ENCODE data around the gene TMEM236.

DNA sequence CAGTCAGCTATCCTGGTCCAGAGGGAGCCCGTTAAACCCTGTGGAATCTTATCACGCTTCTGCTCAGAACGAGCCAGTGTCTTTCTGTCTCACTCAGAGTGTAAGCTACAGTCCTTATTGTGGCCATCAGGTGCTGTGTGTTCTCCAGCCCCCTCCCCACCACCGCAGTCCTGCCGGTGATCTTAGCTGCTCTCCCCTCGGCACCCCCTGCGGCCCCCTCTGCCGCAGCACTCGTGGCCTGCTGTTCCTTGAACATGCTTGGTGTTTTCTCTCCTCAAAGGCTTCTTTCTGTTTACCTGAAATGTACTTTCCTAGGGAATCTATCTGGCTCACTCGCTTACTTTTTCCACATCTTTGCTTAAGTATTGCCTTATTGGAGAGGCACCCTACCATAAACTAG is 38.2 kb upstream of the TMEM236 start:
- TF ChIP-seq, protein P1, sequence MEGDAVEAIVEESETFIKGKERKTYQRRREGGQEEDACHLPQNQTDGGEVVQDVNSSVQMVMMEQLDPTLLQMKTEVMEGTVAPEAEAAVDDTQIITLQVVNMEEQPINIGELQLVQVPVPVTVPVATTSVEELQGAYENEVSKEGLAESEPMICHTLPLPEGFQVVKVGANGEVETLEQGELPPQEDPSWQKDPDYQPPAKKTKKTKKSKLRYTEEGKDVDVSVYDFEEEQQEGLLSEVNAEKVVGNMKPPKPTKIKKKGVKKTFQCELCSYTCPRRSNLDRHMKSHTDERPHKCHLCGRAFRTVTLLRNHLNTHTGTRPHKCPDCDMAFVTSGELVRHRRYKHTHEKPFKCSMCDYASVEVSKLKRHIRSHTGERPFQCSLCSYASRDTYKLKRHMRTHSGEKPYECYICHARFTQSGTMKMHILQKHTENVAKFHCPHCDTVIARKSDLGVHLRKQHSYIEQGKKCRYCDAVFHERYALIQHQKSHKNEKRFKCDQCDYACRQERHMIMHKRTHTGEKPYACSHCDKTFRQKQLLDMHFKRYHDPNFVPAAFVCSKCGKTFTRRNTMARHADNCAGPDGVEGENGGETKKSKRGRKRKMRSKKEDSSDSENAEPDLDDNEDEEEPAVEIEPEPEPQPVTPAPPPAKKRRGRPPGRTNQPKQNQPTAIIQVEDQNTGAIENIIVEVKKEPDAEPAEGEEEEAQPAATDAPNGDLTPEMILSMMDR (conservative IDR thresholded peaks at IDR 0.05; ENCODE audit: low read depth, low read length): no peak
- TF ChIP-seq RCOR1 (IDR thresholded peaks at IDR 0.05; ENCODE audit: insufficient replicate concordance, low read length) (no peak), POLR2A (IDR thresholded peaks at IDR 0.05; ENCODE audit: low read depth, low read length) (no peak), MAZ (IDR thresholded peaks at IDR 0.05; ENCODE audit: borderline replicate concordance, low read depth, low read length) (no peak), RFX5 (IDR thresholded peaks at IDR 0.05; ENCODE audit: low read depth, low read length) (no peak), SMC3 (IDR thresholded peaks at IDR 0.05; ENCODE audit: low read depth, low read length) (no peak), CEBPB (IDR thresholded peaks at IDR 0.05; ENCODE audit: low read depth, low read length) (no peak), BHLHE40 (IDR thresholded peaks at IDR 0.05; ENCODE audit: low read depth, low read length) (no peak)
